Endothelial cell of umbilical vein (primary cell): ENCODE data around the gene TACSTD2. TPM values are rescaled to one million over a fixed set of nuclear protein-coding genes. Genes with fewer than 3 reads are reported as not detected.

Experiments
- BruUV-seq: library from RNA; stranded (reverse); fragments of 400-500 nt; replicated peaks from 2 replicates; lab custom pipeline; 2021; lab: Mats Ljungman, UMichigan
- CTCF ChIA-PET: fragments of 300-600, 350-600 bp; sonication (Branson Sonifier 250); formaldehyde crosslinking; loops from one replicate; lab custom pipeline; 2021; ENCODE audit warnings: antibody characterized with exemption, inconsistent platforms; lab: Charles Lee
- POLR2A ChIA-PET: fragments of 300-600, 350-600 bp; sonication (Branson Sonifier 250); formaldehyde crosslinking; loops from one replicate; lab custom pipeline; 2021; ENCODE audit warnings: antibody characterized with exemption, inconsistent platforms; lab: Charles Lee
- DNase-seq: peaks from one replicate; pipeline ENCODE4 v3.0.0-alpha.2; 2011; ENCODE audit warnings: low read depth, low spot score
- FAIRE-seq: peaks from 2 replicates; lab custom pipeline; 2011; peaks lifted over from hg19 to GRCh38; lab: Jason Lieb, UNC
- H2AFZ ChIP-seq: 2 replicates; pipeline ENCODE4 v1.6.0; 2012; ENCODE audit warnings: low read depth, low read length, control low read depth, inconsistent platforms
- H3K27ac ChIP-seq: 2 replicates; pipeline ENCODE4 v1.5.1; 2011; ENCODE audit warnings: low read depth, mild to moderate bottlenecking, control low read depth, low read length, moderate library complexity; ENCODE audit not compliant: insufficient read depth
- H3K27me3 ChIP-seq, 2 experiments: 2 replicates each; pipeline versions ENCODE4 v1.6.0 to v1.6.1; 2011; ENCODE audit warnings: low read length in 2 of 2, mixed read lengths in 1 of 2; ENCODE audit not compliant: control insufficient read depth in 2 of 2, insufficient read depth in 2 of 2
- H3K36me3 ChIP-seq, 2 experiments: 2 replicates in 1 of 2; 3 replicates in 1 of 2; pipeline ENCODE4 v1.5.1; 2011; ENCODE audit warnings: low read length in 2 of 2, mild to moderate bottlenecking in 1 of 2, moderate library complexity in 1 of 2; ENCODE audit not compliant: control insufficient read depth in 2 of 2, insufficient read depth in 2 of 2; ENCODE audit errors: extremely low read depth in 1 of 2
- H3K4me1 ChIP-seq: 3 replicates; pipeline ENCODE4 v1.5.1; 2011; ENCODE audit warnings: mild to moderate bottlenecking, low read length; ENCODE audit not compliant: control insufficient read depth, insufficient read depth; ENCODE audit errors: extremely low read depth
- H3K4me2 ChIP-seq: 2 replicates; pipeline ENCODE4 v1.6.1; 2011; ENCODE audit warnings: low read length, control low read depth, mixed read lengths; ENCODE audit not compliant: insufficient read depth
- H3K4me3 ChIP-seq, 3 experiments: fragments of 200-600 bp in 1 of 3; sonication (generic), shearing (Covaris generic) in 1 of 3; replicated peaks in 1 of 3; 2 replicates each; pipeline ENCODE4 v1.5.1; 2011 to 2016; ENCODE audit warnings: control low read depth in 3 of 3, low read length in 3 of 3, mild to moderate bottlenecking in 2 of 3, inconsistent platforms in 1 of 3, low read depth in 1 of 3, moderate library complexity in 1 of 3; ENCODE audit not compliant: insufficient read depth in 1 of 3
- H3K79me2 ChIP-seq: 2 replicates; pipeline ENCODE4 v1.6.0; 2012; ENCODE audit warnings: low read length, inconsistent platforms; ENCODE audit not compliant: control insufficient read depth, insufficient read depth
- H3K9ac ChIP-seq: replicated peaks from 2 replicates; pipeline ENCODE3; 2011; ENCODE audit warnings: low read length, control low read depth; ENCODE audit not compliant: insufficient read depth; ENCODE audit errors: extremely low read depth
- H3K9me1 ChIP-seq: replicated peaks from 3 replicates; pipeline ENCODE4 v1.6.0; 2011; ENCODE audit warnings: mild to moderate bottlenecking, low read length; ENCODE audit not compliant: control insufficient read depth, insufficient read depth; ENCODE audit errors: extremely low read depth
- H3K9me3 ChIP-seq: replicated peaks from 2 replicates; pipeline ENCODE4 v1.5.1; 2012; ENCODE audit warnings: low read length, inconsistent platforms; ENCODE audit not compliant: control insufficient read depth, insufficient read depth
- H4K20me1 ChIP-seq: replicated peaks from 2 replicates; pipeline ENCODE3; 2011; ENCODE audit warnings: mild to moderate bottlenecking, low read length; ENCODE audit not compliant: control insufficient read depth, insufficient read depth; ENCODE audit errors: extremely low read depth
- EZH2 ChIP-seq: IDR thresholded peaks from 2 replicates; pipeline ENCODE4 v1.6.1; 2012; ENCODE audit warnings: borderline replicate concordance, low read depth, mild to moderate bottlenecking, moderate library complexity, low read length, inconsistent platforms; ENCODE audit not compliant: severe bottlenecking
- FOS ChIP-seq: IDR thresholded peaks from 2 replicates; pipeline ENCODE4 v1.6.1; 2011; ENCODE audit warnings: mild to moderate bottlenecking, low read length, moderate library complexity, borderline replicate concordance; ENCODE audit not compliant: insufficient read depth
- JUN ChIP-seq: IDR thresholded peaks from 2 replicates; pipeline ENCODE4 v1.6.1; 2011; ENCODE audit warnings: borderline replicate concordance, low read depth; ENCODE audit not compliant: insufficient read length, insufficient read depth
- MAX ChIP-seq: IDR thresholded peaks from 2 replicates; pipeline ENCODE4 v1.6.1; 2011; ENCODE audit not compliant: insufficient read depth, insufficient read length
- MYC ChIP-seq: IDR thresholded peaks from one replicate; pipeline ENCODE4 v1.6.1; 2011; ENCODE audit warnings: mild to moderate bottlenecking, low read depth, low read length
- POLR2A ChIP-seq: IDR thresholded peaks from 2 replicates; pipeline ENCODE4 v1.6.1; 2012; ENCODE audit warnings: low read depth, mild to moderate bottlenecking, control low read depth, low read length
- POLR2AphosphoS5 ChIP-seq: IDR thresholded peaks from 2 replicates; pipeline ENCODE4 v1.6.1; 2012; ENCODE audit warnings: low read depth, mild to moderate bottlenecking, control low read depth, low read length, moderate library complexity; ENCODE audit not compliant: insufficient read depth
- dilution Hi-C: fragments of 300-500 bp; cut with MboI; formaldehyde crosslinking; loops from one replicate; pipeline ENCODE4 v1.15.0; 2019; ENCODE audit warnings: low sequenced_read_pairs; ENCODE audit not compliant: extremely low pct_ligation_motif_present
- intact Hi-C: fragments of 100-400 bp; cut with micrococcal nuclease; formaldehyde crosslinking; loops from one replicate; pipeline ENCODE4 v1.10.0; 2022
- polyA plus RNA-seq, 4 experiments: library from polyadenylated mRNA; depleted of rRNA in 3 of 4; stranded (reverse) in 3 of 4; unstranded in 1 of 4; fragments of >200 nt; gene quantifications; 2 replicates each; pipeline versions ENCODE4 v1.2.1 to v1.2.3, GENCODE V29; 2011 to 2012; ENCODE audit warnings: missing spikeins in 1 of 4
- total RNA-seq: library from RNA; stranded (reverse); gene quantifications from 2 replicates; pipeline ENCODE4 v1.2.3, GENCODE V29; 2021

The TACSTD2 gene
- total and polyA plus RNA-seq, 2 donors (not counting 3 experiments of a cell fraction or from before 2014, with no cell fraction given): 30.7 to 43.3 TPM

- FAIRE-seq: no peak
- Histone ChIP-seq H3K9me1 (no peaks in the 10 kb centered on the region), H3K4me2 (no peak overlapping the region), H3K27ac (no peak overlapping the region), H4K20me1 (no peaks in the 10 kb centered on the region), H3K4me1 (peaks cover 22% of the 10 kb centered on the region), H3K36me3 (no peaks in the 10 kb centered on the region), H2AFZ (no peak overlapping the region), H3K9me3 (no peaks in the 10 kb centered on the region), H3K27me3 (no peaks in the 10 kb centered on the region), H3K9ac (no peak overlapping the region), H3K79me2 (peaks cover 9% of the 10 kb centered on the region), H3K4me3 (no peak overlapping the region)
- intact Hi-C loops (no loop called here), dilution Hi-C loops (no loop called here)
- CTCF ChIA-PET: interaction anchor here (1.1 to 2.6 kb wide), 6 partner anchors 11 to 79 kb away, joined by 3 to 26 read pairs (median 8); partner anchors contain the start of gene OMA1
- no TSS peak for BruUV-seq
- peak; percentile 68 for DNase-seq
- TF ChIP-seq MYC (no peak), FOS (peak; percentile 4), JUN (peak; percentile 31)
- POLR2A ChIA-PET: no interaction called here
Observed at GRCh38 chr1:58573705-58574591, 3.1 kb downstream of the TACSTD2 start.

- Histone ChIP-seq H3K4me2 (no peak overlapping the region), H3K79me2 (peaks cover 7% of the 10 kb centered on the region), H4K20me1 (no peaks in the 10 kb centered on the region), H3K9me3 (no peaks in the 10 kb centered on the region), H3K36me3 (no peaks in the 10 kb centered on the region), H2AFZ (no peak overlapping the region), H3K9me1 (no peaks in the 10 kb centered on the region), H3K27me3 (no peaks in the 10 kb centered on the region), H3K27ac (no peak overlapping the region), H3K4me3 (no peak overlapping the region), H3K9ac (no peak overlapping the region), H3K4me1 (peaks cover 20% of the 10 kb centered on the region)
- ChIA-PET POLR2A (no interaction called here), CTCF (interaction anchor here (1.4 to 2.3 kb wide), 2 partner anchors 11 to 79 kb away, joined by 3 to 11 read pairs; no protein-coding TSS in a partner anchor)
- TF ChIP-seq POLR2AphosphoS5: no peak
- no peak for TF ChIP-seq EZH2
- TF ChIP-seq MAX: no peak
- TF ChIP-seq FOS: no peak
- TF ChIP-seq MYC: no peak
- no peak for TF ChIP-seq JUN
- TF ChIP-seq POLR2A: no peak
- FAIRE-seq (no peak), DNase-seq (no peak)
- intact Hi-C loops (no loop called here), dilution Hi-C loops (no loop called here)
- BruUV-seq: no TSS peak
Observed at GRCh38 chr1:58573138-58573537, 3.9 kb downstream of the TACSTD2 start.
